Erythroblast (primary cell): Measurements from ENCODE around the gene GFRA1.

Experiments
- GATA1 ChIP-seq: IDR thresholded peaks from 2 replicates; pipeline ENCODE4 v1.6.1; 2011; ENCODE audit warnings: low read depth, mild to moderate bottlenecking, control low read depth, low read length, moderate library complexity
- POLR2A ChIP-seq: IDR thresholded peaks from 2 replicates; pipeline ENCODE4 v1.6.1; 2011; ENCODE audit warnings: mild to moderate bottlenecking, low read length

DNA sequence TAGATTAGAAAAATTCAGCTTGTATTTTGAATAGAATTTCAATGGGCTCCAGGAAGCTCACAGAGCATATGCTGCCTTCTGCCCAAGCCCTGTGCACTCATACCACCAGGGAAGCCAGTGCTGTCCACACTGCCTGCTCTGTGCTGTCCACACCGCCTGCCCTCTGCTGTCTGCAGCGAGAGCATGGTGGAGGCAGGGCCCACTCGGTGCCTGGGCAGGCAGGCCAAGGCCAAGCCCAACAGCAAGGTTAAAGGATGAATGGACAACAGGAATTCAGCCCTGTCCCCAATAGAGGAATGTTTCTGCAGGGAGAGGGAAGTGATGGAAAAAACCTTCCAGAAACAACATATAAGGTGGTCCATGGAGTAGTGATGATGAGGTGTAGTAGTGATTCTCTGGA lies 146.8 kb downstream of the GFRA1 start:
- TF ChIP-seq POLR2A (no peak), GATA1 (no peak)
